ENCODE results near the gene CCDC6.

DNA sequence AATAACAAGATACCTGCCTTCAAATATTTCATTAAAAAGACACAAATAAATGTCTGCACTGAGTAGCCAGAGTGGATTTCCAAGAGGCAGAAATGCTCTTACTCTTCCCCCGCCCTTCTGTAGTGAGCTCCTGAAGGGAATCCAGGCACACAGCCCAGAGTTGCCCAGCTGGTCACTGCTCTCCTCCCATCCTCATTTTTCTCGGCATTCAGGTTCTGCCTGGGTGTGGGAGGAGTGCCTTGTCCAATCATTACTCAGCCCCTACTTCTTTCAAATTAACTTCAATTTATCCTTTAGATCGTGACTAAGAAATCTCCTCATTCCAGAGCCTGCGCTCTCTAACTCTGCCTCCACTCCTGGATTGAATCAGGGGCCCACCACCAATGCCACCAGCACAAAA is 12.2 kb downstream of the CCDC6 start:
- no peak for TF ChIP-seq EZH2 (IDR thresholded peaks at IDR 0.05; ENCODE audit: insufficient read depth, poor library complexity, severe bottlenecking)
- TF ChIP-seq EZH2phosphoT487 (IDR thresholded peaks at IDR 0.05; ENCODE audit: insufficient read depth, low read depth), result no peak

All from GM23248 (cell line).